GM18867 (cell line): ENCODE results near the gene TMEM39A.

Experiments used
- ATAC-seq: cut with Tn5 transposase; IDR thresholded peaks from one replicate; pipeline ENCODE4 v1.9.1; 2021; ENCODE audit warnings: mild to moderate bottlenecking, moderate library complexity; ENCODE audit not compliant: unreplicated experiment

Gene TMEM39A

GRCh38 chr3:119463171-119464169 is at the start of gene TMEM39A:
Gene TMEM39A, minus strand, starts transcription at chr3:119463615. Its CDS starts 1,541 bp downstream, at chr3:119462074.
- ATAC-seq: peak; percentile 92

GRCh38 chr3:119510690-119511089 is 47.3 kb upstream of the TMEM39A start:
- ATAC-seq: no peak

GRCh38 chr3:119508172-119508845 is 44.9 kb upstream of the TMEM39A start:
- peak; percentile 84 for ATAC-seq

GRCh38 chr3:119507404-119507803 is 44.0 kb upstream of the TMEM39A start:
- no peak for ATAC-seq

GRCh38 chr3:119506631-119507030 is 43.2 kb upstream of the TMEM39A start:
- no peak for ATAC-seq

- no peak for ATAC-seq
Observed at GRCh38 chr3:119500901-119501300, 37.5 kb upstream of the TMEM39A start.

GRCh38 chr3:119500265-119500664 is 36.9 kb upstream of the TMEM39A start:
- no peak for ATAC-seq

- ATAC-seq: peak; percentile 99
Observed at GRCh38 chr3:119498186-119499011, 35.0 kb upstream of the TMEM39A start, which contains the start of gene TIMMDC1. Gene TIMMDC1, plus strand, starts transcription at chr3:119498547. Its CDS starts 187 bp downstream, at chr3:119498734.

- ATAC-seq: peak; percentile 14
Observed at GRCh38 chr3:119497820-119498185, 34.4 kb upstream of the TMEM39A start.

GRCh38 chr3:119494597-119494996 is 31.2 kb upstream of the TMEM39A start:
- no peak for ATAC-seq

- no peak for ATAC-seq
Observed at GRCh38 chr3:119492810-119493209, 29.4 kb upstream of the TMEM39A start.

GRCh38 chr3:119492128-119492527 is 28.7 kb upstream of the TMEM39A start:
- no peak for ATAC-seq

- ATAC-seq: no peak
Observed at GRCh38 chr3:119490153-119490552, 26.7 kb upstream of the TMEM39A start.

GRCh38 chr3:119485563-119485962 is 22.1 kb upstream of the TMEM39A start:
- no peak for ATAC-seq

- ATAC-seq: no peak
Observed at GRCh38 chr3:119483101-119483500, 19.7 kb upstream of the TMEM39A start.

GRCh38 chr3:119481079-119481478 is 17.7 kb upstream of the TMEM39A start:
- ATAC-seq: no peak

- no peak for ATAC-seq
Observed at GRCh38 chr3:119470866-119471265, 7.5 kb upstream of the TMEM39A start.

- ATAC-seq: no peak
Observed at GRCh38 chr3:119469418-119470189, 6.2 kb upstream of the TMEM39A start.

- no peak for ATAC-seq
Observed at GRCh38 chr3:119468041-119468440, 4.6 kb upstream of the TMEM39A start.

- no peak for ATAC-seq
Observed at GRCh38 chr3:119457246-119457645, 6.2 kb downstream of the TMEM39A start.
